ENCODE data around the gene PHF21B.

DNA sequence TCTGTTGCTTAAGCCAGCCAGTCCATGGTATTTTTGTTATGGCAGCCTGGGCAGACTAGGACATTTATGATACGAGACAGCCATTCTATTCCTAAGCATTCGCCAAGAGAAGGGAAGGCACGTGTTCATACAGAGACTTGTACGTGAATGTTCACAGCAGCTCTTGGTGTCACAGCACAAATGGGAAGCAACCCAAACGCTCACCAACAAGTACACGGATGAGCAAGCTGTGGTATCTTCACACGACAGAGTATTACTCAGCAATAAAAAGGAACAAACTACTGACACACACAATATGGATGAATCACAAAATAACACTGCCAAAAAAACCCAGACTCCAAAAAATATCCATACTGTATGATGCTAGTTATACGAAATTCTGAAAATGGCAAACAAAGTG lies 85.1 kb downstream of the PHF21B start:
- TF ChIP-seq CTCF (conservative IDR thresholded peaks at IDR 0.05), result no peak
- no peak for TF ChIP-seq ZFX (IDR thresholded peaks at IDR 0.05)
